ENCODE results near the gene TRAPPC2L.

- no peak for TF ChIP-seq CTCF (IDR thresholded peaks at IDR 0.05)
- TF ChIP-seq POLR2AphosphoS5 (IDR thresholded peaks at IDR 0.05): no peak
Observed at GRCh38 chr16:88820385-88821025, 36.4 kb upstream of the TRAPPC2L start.
